GM19099 (cell line): Measurements from ENCODE around the gene FLNC.

Experiments used
- POLR2A ChIP-seq: IDR thresholded peaks from 3 replicates; pipeline ENCODE4 v1.6.1; 2011; ENCODE audit warnings: low read depth; ENCODE audit not compliant: insufficient read length; ENCODE audit errors: extremely low read depth

FLNC gene

GRCh38 chr7:128794436-128794835 is 35.8 kb upstream of the FLNC start:
- TF ChIP-seq POLR2A: no peak

- TF ChIP-seq POLR2A: no peak
These were observed 35.1 kb upstream of the FLNC start for GRCh38 chr7:128795129-128795528.

- TF ChIP-seq POLR2A: no peak
These were observed 33.9 kb upstream of the FLNC start for GRCh38 chr7:128796327-128796726.

GRCh38 chr7:128799451-128799850 is 30.8 kb upstream of the FLNC start:
- no peak for TF ChIP-seq POLR2A

- TF ChIP-seq POLR2A: no peak
These were observed 29.6 kb upstream of the FLNC start for GRCh38 chr7:128800567-128800966.

GRCh38 chr7:128801003-128801402 is 29.2 kb upstream of the FLNC start:
- TF ChIP-seq POLR2A: no peak

- TF ChIP-seq POLR2A: no peak
These were observed 28.4 kb upstream of the FLNC start for GRCh38 chr7:128801667-128802418.

- TF ChIP-seq POLR2A: no peak
These were observed 25.7 kb upstream of the FLNC start for GRCh38 chr7:128804484-128804883.

- TF ChIP-seq POLR2A: no peak
These were observed 25.0 kb upstream of the FLNC start for GRCh38 chr7:128805225-128805624.

GRCh38 chr7:128807191-128807590 is 23.0 kb upstream of the FLNC start:
- TF ChIP-seq POLR2A: no peak

- no peak for TF ChIP-seq POLR2A
These were observed 20.8 kb upstream of the FLNC start for GRCh38 chr7:128809363-128809762.

GRCh38 chr7:128810473-128810872 is 19.7 kb upstream of the FLNC start:
- TF ChIP-seq POLR2A: no peak

GRCh38 chr7:128810997-128811396 is 19.2 kb upstream of the FLNC start:
- no peak for TF ChIP-seq POLR2A

GRCh38 chr7:128811631-128812430 is 18.4 kb upstream of the FLNC start:
- no peak for TF ChIP-seq POLR2A

GRCh38 chr7:128812514-128813168 is 17.6 kb upstream of the FLNC start:
- no peak for TF ChIP-seq POLR2A

- no peak for TF ChIP-seq POLR2A
These were observed 15.7 kb upstream of the FLNC start for GRCh38 chr7:128814499-128814898.
